Breast epithelium (tissue), 3 donors: ENCODE measurements around the gene TCP11X1.
"Not testable (repeated sequence)": the region's sequence is repeated elsewhere in the genome, so short reads cannot be mapped to it uniquely, and the experiment has no call there.

Experiments
- POLR2A ChIP-seq: fragments of 450-650 bp; IDR thresholded peaks from one replicate; pipeline ENCODE4 v1.6.1; 2016; ENCODE audit warnings: antibody characterized with exemption, mild to moderate bottlenecking, moderate library complexity
- TF ChIP-seq, protein P1 (sequence below), 3 donors: fragments of 450-650 bp; IDR thresholded peaks; one replicate each; pipeline ENCODE4 v1.5.1; 2016 to 2017; ENCODE audit warnings: antibody characterized with exemption in 3 of 3, mild to moderate bottlenecking in 3 of 3, moderate library complexity in 3 of 3

DNA sequence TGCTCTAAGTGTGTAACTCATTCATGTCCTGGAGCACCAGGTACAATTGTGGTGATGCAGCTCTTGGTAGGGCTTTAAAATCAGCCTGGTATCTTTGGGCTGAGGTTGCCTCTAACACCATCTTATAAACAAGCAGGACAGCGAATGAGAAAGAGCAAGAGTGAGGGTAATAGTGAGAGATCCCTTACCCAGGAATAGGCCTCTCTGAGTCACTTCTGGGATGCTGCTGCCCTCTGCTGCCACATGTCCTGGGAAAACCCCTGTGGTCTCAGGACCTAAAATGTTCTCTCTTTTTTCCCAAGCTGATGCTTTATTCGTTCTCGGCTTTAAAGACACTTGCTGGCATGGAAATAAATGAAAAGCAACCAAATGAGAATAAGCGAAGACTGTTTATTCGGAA is 7.2 kb upstream of the TCP11X1 start:
- not testable (repeated sequence) for TF ChIP-seq POLR2A
- TF ChIP-seq, protein P1, sequence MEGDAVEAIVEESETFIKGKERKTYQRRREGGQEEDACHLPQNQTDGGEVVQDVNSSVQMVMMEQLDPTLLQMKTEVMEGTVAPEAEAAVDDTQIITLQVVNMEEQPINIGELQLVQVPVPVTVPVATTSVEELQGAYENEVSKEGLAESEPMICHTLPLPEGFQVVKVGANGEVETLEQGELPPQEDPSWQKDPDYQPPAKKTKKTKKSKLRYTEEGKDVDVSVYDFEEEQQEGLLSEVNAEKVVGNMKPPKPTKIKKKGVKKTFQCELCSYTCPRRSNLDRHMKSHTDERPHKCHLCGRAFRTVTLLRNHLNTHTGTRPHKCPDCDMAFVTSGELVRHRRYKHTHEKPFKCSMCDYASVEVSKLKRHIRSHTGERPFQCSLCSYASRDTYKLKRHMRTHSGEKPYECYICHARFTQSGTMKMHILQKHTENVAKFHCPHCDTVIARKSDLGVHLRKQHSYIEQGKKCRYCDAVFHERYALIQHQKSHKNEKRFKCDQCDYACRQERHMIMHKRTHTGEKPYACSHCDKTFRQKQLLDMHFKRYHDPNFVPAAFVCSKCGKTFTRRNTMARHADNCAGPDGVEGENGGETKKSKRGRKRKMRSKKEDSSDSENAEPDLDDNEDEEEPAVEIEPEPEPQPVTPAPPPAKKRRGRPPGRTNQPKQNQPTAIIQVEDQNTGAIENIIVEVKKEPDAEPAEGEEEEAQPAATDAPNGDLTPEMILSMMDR (IDR thresholded peaks at IDR 0.05): not testable (repeated sequence)
